ENCODE results near the gene CENPS.

Gene CENPS

GRCh38 chr1:10489291-10490055 is 59.2 kb downstream of the CENPS start:
- in situ Hi-C loops (cut with HindIII; ENCODE audit: low sequenced_read_pairs), result loop anchor here (5.0 kb wide), 2 partner anchors 48 to 293 kb away; no protein-coding TSS in a partner anchor

GRCh38 chr1:10490286-10490970 is 60.2 kb downstream of the CENPS start:
- in situ Hi-C loops (cut with HindIII; ENCODE audit: low sequenced_read_pairs), result loop anchor here (5.0 kb wide), 2 partner anchors 47 to 292 kb away; no protein-coding TSS in a partner anchor

All from endothelial cell of hepatic sinusoid (primary cell).